Inflammatory macrophage (primary cell): ENCODE measurements around the gene SOX5.

ENCODE experiments used
- DNase-seq, 2 donors: peaks; one replicate each; pipeline ENCODE4 v3.0.0-alpha.2; 2020 to 2022

The SOX5 gene

DNA sequence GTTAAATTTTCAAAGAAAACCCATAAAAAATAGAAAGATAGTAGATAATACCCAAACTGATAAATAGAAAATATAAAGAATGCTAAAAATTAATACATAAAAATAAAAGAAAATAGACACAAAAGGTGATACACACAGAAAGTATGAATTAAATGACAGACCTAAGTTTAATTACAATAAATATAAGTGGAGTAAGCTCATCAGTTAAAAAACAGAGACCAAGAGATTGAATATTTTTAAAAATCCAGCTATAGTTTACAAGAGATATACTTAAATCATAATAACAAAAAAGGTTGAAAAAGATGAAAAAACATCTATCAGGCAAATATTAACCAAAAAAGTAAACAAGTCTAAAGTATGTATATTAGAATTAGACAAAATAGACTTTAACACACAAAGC is 268.2 kb downstream of the SOX5 start:
- DNase-seq: no peak

DNA sequence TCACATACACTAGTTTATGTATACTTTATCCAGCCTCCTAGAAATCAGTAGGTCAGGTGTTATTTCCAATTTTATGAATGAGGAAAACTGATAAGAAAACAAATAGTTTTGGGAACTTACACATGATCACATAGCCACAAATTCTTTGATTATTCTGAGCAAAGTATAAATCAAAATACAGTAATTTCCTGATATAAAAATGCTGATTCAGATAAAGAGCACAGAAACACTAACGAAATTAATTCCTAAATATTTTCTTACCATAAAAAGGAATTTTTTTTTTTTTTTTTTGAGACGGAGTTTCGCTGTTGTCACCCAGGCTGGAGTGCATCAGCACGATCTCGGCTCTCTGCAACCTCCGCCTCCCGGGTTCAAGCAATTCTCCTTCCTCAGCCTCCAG is 275.4 kb downstream of the SOX5 start:
- no peak for DNase-seq

DNA sequence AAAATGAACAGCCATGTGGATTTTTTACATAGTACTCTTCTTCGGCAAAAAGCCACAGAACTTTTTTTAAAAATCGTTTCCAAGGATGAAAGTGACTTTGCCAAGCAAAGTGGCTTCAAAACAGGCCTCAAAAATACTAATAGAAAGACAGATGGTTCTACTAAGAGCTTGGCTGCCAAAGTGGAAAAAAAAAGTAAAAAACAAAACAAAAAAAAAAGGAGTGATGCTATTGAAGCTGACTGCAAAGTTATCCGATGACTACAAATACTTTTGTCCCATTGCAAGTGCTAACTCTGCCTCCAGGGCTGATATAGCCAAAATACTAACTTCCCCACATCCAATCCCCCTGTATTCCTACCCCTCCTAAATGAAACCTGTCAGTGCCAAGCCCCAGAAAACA is 277.6 kb downstream of the SOX5 start:
- no peak for DNase-seq

DNA sequence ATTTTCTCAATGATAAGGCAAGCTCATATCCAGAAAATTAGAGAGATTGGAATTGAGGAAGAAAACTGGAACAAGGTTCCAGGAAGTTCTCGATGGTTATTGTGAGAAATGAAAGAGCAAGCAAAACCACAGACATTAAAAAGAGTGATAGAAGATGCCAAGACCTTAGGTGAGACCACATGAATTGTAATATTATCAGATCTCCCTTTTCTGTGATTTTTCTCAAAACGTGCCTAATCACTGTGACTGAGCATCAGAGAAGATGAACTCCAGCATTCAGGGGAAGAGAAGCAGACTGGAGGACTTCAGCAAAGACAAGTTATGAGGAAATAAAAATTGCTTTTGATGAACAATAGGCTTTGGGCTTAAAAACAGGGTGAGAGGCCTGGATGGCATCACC is 278.8 kb downstream of the SOX5 start:
- DNase-seq: no peak

DNA sequence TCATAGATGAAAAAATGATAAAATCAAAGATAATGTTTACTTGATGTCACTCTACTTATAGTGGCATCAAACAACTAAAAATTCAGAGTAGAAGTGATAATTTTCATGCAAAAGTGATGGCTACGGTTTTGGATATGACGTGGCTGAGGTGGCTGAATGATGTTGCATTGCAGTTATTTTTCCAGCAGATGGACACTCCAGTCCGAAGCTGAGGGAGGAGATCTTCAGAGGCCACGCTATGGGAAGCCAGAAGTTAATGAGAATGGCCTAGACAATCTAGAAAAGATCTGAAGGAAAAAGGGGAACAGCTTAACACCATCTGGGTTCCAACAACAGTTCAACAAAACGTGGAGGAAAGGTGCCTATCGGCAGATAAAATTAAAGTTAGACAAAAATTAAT is 279.8 kb downstream of the SOX5 start:
- DNase-seq: no peak

GRCh38 chr12:23666866-23667265 is 282.6 kb downstream of the SOX5 start:
- DNase-seq: no peak

DNA sequence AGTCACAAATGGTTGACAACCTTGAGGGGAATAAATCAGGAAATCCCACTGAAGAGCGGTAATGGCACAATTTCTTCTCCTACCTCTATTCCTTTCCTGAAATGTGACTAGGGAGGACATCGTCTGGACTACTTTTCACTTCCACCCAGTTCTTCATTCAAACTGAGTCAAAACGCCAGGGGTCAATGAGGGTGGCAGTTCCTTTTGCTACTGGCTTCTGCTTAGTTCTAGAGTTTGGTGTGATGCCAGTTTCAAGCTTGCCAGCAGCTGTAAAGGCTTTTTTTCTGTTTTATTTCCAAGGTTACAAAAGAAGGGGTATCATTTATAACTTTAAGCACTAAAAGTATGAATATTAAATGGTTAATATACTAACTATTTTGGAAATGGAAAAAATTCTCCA is 286.5 kb downstream of the SOX5 start:
- no peak for DNase-seq

DNA sequence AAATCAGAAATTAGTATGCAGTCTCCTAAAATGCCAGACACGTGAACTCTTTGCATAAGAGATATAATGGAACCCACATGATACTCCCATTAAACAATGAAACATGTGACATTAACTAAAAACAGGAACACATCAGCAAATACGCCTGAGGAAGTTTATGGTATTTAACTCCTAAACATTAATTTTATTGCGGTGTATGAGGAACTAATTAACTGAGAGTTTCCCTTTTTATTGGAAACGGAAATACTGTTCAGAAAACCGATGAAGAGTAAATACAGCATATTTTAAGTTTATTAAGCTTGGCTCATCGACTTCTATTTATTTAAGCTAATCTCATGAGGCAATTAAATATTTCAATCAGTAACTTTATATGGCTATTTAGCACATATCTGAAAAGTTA is 290.3 kb downstream of the SOX5 start:
- DNase-seq: no peak

DNA sequence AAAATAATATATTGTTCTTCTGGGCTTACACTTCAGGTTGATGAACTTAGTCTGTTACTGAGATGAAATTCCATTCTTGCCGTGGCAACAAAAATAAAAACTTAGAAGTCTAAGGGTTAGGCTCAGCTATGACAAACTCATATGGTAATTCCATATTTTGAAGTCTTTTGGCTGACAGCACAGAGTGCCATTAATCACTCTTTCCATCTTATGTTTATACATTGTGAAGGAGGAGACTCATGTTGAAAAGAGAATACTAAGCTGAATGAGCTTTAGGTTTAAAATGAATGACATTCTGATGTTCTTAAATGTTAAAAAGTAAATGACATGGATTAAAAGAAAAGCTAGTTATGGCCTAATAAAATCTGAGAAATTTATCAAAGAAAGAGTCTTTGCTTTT is 291.9 kb downstream of the SOX5 start:
- DNase-seq: no peak

GRCh38 chr12:23655884-23656283 is 293.6 kb downstream of the SOX5 start:
- DNase-seq: no peak

GRCh38 chr12:23655112-23655511 is 294.4 kb downstream of the SOX5 start:
- DNase-seq: no peak

DNA sequence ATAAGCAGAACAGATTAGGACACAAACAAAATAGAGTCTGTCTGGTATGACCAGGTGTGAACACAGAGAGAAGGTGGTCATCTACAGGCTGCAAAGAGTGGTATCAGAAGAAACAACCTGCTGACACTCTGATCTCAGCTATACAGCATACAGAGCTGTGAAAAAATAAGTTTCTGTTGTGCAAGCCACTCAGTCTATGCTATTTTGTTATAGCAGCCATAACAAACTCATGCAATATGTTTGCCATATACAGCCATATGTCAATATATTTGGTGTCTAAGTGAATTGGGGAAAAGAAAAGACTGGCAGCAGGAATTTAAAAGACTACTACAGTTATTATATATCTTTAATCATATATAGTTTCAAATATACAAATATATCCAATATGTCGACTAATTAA is 300.9 kb downstream of the SOX5 start:
- no peak for DNase-seq

DNA sequence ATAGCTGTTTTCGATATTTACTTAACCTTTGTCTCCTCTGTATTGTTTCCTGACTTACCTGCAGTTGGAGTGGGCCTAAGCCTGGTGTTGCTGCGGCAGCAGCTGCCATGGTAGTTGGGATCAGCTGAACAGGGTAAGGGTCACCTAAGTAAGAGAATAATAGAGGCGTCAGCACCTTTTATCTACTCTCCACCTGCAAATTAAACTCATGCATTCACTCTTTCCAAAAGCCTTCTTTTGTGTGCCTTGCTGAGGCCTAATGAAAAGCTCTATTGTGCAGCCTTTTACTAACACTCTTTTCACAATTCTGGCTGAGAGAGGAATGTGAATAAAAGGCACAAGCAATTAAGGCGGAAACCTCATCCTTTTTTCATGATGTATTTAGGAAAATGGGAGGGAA is 308.7 kb downstream of the SOX5 start:
- DNase-seq: no peak

DNA sequence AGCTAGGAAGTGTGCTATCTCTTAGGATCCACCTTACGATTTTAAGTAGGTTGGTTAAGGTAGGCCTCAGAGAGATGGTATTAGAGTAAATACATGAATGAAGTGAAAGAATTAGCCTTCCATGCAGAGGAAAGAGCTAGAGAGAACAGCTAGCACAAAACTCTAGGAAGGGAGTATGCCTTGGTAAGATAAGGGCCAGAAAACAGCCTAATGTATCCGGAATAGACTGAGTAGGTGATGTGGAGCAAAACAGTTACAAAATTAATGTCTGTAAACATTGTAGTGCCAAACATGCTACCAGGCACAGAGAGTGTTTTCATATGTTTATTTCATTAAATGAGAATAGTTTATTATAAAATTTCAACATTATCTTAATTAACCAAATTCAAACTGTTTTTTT is 315.1 kb downstream of the SOX5 start:
- DNase-seq: no peak

DNA sequence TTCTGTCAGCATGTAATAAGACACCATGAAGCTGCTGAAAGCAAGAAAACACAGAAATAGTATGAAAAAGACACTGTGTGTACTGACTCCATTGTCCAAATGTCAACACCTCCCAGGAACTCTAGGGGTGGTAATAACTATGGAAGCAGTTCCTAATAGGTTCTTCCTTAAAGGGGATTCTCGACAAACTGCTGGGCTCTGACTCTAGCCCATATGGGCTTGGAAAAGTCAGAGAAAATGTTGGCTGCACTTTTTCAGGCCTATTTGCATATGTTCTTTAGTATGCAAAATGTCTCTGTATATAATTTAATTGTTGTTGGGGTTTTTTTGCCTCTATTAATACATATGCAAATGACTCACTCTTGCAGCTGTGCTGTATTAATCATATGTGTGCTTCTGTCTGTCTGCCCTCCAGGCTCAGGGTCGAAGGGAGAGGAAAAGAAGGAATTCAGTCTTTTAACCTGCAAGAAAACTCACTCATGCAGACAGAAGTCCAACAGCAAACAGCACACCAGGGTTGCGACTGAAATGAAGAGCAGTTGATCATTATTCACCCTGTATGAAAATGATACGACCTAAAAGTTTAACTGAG is 317.6 kb downstream of the SOX5 start:
- no peak for DNase-seq

- DNase-seq: no peak
Measured at GRCh38 chr12:23630524-23630923, 318.9 kb downstream of the SOX5 start.

DNA sequence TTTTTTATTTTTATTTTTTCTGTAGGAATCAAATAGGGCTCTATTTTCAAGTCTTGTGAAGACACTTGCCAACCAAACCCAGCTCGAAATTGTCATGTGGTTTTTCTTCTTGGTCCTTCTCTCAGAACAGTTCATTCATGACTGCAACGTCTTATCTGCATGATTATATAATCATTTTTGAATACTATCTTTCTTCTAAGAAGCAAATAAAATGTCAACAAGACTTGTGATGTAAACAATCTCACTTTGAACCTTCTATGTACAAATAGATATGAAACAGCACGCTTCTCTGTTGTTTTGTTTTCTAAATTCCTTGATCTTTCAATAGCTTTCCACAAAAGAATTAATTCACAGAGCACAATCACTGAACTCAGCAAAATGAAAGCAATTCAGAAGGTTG is 320.7 kb downstream of the SOX5 start:
- DNase-seq: no peak

DNA sequence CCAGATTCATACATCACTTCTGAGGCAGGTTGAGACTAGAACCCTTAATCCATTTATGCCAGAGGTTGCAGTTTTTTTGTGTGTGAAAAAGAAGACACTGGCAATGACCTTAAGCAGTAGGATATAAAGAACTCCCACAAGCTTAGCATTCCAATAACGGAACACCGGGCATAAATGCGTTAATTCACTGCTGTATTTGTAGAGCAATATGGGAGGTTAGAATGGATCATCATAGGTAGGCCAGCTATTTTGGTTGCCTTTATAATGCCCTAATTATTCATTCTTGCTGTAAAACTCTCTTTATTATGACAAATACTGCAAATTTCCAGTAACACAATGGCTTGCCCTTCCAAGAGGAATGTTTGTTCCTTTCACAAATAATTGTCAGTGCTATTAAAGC is 322.7 kb downstream of the SOX5 start:
- DNase-seq: no peak

GRCh38 chr12:23621900-23622299 is 327.6 kb downstream of the SOX5 start:
- DNase-seq: no peak

GRCh38 chr12:23618718-23619117 is 330.8 kb downstream of the SOX5 start:
- no peak for DNase-seq

GRCh38 chr12:23617749-23618148 is 331.7 kb downstream of the SOX5 start:
- DNase-seq: no peak

DNA sequence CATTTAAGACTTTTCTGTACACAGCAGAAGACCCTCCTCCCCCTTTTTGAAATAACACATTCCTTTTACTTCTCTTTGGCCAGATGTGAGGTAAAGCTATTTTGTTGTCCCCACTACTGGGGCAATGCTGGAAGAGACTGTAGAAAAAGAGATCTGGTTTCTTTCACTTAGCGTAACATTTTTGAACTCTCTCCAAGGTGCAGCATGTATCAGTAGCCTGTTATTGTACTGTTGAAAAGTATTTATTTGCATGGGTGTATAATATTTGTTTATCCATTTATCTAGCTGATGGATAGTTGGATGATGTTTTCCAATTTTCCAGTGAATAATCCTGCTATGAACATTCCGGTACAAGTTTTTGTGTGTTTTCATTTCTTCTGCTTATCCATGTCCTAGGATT is 335.2 kb downstream of the SOX5 start:
- DNase-seq: no peak

DNA sequence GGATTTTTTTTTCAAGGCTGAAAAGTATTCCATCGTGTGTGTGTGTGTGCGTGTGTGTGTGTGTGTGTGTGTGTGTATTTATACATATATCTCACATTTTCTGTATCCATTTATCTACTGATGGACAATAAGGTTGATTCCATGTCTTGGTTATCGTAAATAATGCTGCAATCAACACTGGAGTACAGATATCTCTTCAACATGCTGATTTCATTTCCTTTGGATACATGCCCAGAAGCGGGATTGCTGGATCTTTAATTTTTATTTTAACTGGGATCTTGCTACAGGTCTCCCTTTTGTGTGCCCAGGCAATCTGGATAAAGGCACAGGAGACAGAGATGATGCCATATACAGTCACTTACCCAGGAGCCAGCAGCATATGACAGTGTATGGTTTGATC is 338.1 kb downstream of the SOX5 start:
- no peak for DNase-seq

DNA sequence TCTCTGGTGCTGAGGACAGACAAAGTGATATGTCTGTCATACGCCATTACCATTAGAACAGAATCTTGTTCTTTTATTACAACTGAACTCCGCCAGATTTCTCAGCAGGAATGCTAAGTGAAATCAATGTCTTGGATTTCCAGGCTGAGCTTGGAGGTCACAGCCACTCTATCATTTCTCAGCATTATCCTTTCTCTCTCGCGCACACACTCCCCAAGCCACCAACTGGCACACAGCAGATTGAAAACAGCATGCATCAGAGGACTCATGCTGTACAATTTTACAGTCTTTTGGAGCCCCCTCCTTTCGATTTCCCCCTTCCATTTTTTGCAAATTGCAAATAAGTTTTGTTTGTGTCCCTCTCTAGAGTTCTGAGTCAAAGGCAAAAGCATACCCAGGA is 348.6 kb downstream of the SOX5 start:
- DNase-seq: no peak

DNA sequence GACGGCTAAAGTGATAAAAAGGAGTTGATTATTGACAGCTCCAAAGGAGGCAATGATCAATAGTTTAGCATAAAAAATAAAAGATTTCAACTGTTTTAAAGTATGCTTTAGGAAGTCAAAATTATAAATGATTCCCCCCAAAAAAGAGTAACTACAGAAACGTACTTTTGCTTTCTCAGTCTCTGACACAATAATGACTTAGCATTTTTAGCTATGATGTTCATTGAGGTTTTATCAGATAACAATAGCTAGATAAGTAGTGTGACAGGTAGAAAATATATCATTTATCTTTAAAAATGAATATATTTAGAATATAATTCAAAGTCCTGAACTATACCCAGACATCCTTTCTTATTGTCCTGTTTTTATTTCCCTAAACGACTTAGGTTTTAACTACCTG is 352.9 kb downstream of the SOX5 start:
- no peak for DNase-seq
